ENCODE measurements around the gene OR6C2. TPM values are rescaled to one million over a fixed set of nuclear protein-coding genes. Genes with fewer than 3 reads are reported as not detected.
"Not testable (repeated sequence)": the region's sequence is repeated elsewhere in the genome, so short reads cannot be mapped to it uniquely, and the experiment has no call there.

The OR6C2 gene
- polyA plus RNA-seq (2012; ENCODE audit: insufficient read depth, insufficient read length), result not detected

DNA sequence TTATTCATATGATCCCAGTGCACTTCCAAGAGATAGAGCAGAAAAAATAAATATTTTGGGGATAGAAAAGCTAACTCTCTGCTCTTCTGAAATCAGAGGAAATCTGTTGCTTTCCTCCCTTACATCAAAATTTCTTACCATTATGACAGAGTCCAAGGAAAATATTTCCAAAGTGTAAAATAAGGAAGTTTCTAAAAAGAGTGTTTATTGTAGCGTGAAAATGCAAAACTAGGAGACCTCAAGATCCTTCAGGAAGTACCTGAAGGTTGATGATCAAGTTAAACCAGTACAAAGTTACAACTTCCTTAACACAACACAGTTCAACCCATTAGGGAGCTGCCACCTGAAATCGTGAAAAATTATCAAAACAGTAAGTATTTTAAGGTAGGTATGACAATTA, at the start of gene OR6C2:
OR6C2 (plus strand) TSS at position 301 of the 400 bp plus-strand sequence. CDS start 8,138 bp downstream, outside the sequence.
- no peak for DNase-seq (ENCODE audit: low read depth, low spot score)
- no peak within 1 kb of the TSS for H3K4me3 ChIP-seq (ENCODE audit: low read length)

DNA sequence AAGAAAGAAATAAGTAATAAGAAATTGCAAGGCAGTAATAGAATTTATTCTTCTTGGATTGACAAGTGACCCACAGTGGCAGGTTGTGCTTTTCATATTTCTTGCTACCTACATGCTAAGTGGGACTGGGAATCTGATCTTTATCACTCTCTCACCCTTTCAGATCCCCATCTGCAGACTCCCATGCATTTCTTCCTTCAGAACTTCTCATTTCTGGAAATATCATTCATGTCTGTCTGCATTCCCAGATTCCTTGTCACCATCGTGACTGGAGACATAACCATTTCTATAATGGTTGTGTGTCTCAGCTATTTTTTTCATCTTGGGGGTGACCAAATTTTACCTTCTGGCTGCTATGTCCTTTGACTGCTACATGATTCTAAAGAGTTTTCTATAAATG, 47.5 kb upstream of the OR6C2 start:
- DNase-seq (ENCODE audit: low read depth, low spot score), result no peak
- H3K4me3 ChIP-seq (ENCODE audit: low read length), result no peak overlapping the region

DNA sequence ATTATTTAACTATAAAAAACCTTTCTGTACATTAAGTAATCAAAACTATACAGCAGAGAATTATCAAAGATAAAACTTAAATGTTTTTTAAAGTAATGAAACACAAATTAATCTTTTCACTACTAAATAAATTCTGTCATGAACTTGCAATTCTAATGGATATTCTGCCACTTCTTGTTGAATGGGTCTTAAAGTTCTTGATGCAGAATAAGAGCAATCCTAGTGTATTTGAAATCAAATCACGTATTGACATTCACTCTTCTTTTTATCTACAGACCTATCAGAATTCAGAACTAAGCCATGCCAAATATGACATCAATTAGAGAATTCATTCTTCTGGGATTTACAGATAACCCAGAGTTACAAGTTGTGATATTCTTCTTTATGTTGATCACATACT, 43.6 kb upstream of the OR6C2 start, which contains the start of gene OR6C65:
OR6C65 (plus strand) TSS at position 301 of the 400 bp plus-strand sequence; CDS start at position 301, 0 bp downstream.
- no peak for DNase-seq (ENCODE audit: low read depth, low spot score)
- H3K4me3 ChIP-seq (ENCODE audit: low read length), result no peak within 1 kb of the TSS

DNA sequence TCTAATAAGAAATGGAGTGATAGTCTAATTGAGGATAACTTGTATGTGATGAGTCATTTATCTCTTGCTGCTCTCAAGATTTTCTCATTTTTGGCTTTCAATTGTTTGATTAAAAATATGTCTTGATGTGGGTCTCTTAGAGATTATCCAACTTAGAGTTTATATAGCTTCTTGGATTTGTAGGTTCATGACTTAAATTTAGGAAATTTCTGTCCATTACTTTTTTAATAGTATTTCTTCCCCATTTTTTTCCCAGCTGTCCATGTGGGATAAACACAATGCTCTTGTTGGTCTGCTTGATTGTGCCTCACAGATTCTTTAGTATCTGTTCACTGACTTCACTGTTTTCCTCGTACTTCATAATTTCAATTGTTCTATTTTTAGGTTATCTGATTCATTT, 36.0 kb upstream of the OR6C2 start:
- H3K4me3 ChIP-seq (ENCODE audit: low read length), result no peak overlapping the region
- DNase-seq (ENCODE audit: low read depth, low spot score), result no peak

DNA sequence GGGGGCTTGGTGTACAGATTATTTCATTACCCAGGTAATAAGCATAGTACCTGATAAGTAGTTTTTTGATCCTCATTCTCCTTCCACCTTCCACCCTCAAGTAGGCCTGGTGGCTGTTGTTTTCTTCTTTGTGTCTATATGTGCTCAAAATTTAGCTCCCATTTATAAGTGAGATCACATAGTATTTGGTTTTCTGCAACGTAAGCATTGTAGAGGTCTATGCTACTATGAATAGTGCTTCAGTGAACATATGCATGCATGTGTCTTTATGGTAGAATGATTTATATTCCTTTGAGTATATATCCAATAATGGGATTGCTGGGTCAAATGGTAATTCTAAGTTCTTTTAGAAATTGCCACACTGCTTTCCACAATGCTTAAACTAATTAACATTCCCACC, 34.7 kb upstream of the OR6C2 start:
- DNase-seq (ENCODE audit: low read depth, low spot score); H3K4me3 ChIP-seq (ENCODE audit: low read length): not testable (repeated sequence)

DNA sequence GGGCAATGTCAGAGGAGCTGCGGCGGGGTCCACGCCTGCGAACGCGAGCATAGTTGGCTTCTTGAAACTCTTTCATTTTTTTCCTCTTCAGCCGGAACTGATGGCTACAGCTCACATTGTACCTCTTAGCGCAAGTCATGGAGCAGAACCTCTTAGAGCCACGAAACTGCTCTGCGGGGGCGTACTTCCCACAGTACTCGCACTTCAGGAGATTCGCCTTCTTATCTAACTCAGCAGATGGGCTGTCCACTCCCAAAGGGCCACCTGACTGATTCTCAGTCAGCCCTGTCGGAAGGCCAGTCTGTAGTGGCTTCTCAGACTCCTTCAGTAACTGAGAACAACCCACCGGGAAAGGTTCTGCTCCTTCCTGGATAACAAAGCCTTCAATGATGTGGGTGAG, 31.7 kb upstream of the OR6C2 start:
- not testable (repeated sequence) for DNase-seq (ENCODE audit: low read depth, low spot score); H3K4me3 ChIP-seq (ENCODE audit: low read length)

DNA sequence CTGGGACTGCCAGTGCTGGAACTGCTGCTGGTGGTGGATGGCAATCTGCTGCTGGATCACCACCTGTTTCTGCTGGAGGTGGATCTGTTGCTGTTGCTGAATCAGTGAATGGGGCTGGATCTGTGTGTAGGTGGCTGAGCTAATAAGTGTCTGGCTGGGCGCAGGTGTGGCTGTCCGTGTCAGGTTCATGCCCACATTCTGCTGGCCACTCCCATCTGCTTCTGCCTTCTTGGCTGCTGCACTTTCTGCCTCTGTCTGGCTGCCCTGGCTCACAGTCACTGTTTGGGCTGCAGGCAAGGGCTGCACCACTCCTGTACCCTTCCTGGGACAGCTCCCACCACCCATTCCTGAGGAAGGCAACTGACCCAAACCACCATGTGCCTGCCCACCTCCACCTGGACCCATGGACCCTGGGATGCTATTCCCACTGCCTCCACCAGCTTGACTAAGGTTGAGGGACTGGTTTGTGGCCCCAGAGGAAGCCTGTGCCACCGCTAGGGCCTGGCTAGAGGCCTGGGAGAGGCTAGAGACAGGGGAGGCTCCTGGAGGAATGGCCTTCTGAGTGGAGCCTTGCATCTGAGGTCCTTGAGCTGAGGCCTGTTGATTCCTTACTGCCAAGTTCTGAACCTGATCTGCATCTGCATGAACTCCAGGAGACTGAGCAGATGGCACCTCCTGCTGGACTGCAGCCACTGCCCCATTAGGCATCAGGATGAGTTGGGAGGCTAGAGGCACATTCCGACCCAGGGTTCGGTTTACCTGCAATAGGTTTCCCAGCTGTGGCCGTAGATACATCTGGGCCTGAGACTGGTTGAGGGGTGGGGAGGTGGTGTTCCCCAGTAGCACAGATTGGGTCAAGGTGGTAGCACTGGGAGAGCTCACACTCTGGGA, 30.1 kb upstream of the OR6C2 start:
- not testable (repeated sequence) for H3K4me3 ChIP-seq (ENCODE audit: low read length); DNase-seq (ENCODE audit: low read depth, low spot score)

DNA sequence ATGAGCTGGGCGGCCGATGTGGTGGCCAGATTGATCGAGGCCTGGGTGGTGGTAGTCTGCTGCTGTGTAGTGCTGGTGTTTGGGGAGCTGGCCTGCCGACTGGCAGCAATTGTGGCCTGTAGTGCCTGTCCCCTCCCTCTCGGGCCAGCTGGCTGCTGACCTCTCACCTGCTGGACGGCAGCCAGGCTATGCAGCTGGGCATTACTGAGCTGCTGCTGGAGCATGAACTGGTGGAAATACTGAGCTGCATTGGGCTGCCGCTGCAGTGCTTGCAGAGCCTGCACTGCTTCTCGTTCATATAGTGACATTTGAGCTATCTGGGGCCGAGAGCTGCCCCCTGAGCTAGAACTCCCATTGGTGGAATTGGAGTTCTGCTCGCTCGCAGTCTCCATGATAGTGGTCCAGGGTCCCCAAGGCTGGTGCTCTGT, 29.5 kb upstream of the OR6C2 start:
- not testable (repeated sequence) for DNase-seq (ENCODE audit: low read depth, low spot score); H3K4me3 ChIP-seq (ENCODE audit: low read length)

DNA sequence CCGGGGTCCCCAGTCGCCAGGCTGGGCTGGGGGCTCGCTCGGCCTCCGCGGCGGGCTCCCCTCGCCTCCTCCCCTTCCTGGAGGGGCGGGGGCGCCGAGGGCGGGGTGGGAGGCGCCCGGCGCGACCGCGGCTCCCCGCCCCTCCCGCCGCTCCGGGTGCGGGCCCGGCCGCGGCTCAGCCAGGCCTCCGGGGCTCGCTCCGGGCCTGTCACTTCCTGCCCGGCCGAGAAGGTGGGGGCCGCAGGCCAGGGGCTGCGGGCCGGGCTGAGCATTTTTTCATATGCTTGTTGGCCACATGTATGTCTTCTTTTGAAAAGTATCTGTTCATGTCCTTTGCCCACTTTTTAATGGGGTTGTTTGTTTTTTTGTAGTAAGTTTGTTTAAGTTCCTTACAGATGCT, 29.0 kb upstream of the OR6C2 start:
- H3K4me3 ChIP-seq (ENCODE audit: low read length); DNase-seq (ENCODE audit: low read depth, low spot score): not testable (repeated sequence)

DNA sequence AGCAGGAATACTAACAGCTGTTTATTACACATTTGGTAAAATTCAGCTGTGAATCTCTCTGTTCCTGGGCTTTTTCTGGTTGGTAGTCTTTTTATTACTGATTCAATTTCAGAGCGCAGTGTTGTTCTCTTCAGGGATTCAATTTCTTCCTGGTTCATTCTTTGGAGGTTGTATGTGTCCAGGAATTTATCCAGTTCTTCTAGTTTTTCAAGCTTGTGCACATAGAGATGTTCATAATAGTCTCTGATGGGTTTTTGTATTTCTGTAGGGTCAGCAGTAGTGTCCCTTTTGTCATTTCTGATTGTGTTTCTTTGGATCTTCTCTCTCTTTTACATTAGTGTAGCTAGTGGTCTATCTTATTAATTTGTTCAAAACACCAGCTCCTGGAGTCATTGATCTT, 26.9 kb upstream of the OR6C2 start:
- DNase-seq (ENCODE audit: low read depth, low spot score), result no peak
- no peak overlapping the region for H3K4me3 ChIP-seq (ENCODE audit: low read length)

DNA sequence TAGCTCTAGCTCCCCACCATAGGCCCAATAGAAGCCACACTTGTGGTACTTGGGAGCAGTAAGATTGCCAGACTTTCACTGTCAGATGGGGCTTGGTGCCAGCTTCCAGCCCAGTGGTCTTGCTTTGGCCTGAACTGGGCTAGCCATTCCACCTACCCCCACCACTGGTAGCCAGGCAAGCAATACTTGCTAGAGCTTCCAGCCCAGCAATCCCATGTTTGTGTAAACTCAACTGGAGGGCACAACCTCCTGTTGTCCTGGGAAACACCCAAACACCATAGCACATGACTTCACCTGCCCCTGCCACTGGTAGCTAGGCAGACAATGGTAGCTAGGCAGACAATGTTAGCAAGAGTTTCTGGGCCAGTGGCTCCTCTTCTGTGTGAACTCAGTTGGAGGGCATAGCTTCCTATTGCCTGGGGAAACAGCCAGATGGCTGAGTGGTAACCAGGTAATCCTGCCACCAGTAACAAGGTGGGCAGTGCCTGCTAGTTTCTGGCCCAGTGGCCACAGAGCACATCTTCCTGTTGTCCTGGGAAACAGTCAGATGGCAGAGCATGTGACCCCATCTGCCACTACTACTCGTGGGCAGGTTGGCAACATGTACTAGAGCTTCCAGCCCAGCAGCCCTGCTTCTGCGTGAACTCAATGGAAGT, 23.4 kb upstream of the OR6C2 start:
- no peak overlapping the region for H3K4me3 ChIP-seq (ENCODE audit: low read length)
- no peak for DNase-seq (ENCODE audit: low read depth, low spot score)

DNA sequence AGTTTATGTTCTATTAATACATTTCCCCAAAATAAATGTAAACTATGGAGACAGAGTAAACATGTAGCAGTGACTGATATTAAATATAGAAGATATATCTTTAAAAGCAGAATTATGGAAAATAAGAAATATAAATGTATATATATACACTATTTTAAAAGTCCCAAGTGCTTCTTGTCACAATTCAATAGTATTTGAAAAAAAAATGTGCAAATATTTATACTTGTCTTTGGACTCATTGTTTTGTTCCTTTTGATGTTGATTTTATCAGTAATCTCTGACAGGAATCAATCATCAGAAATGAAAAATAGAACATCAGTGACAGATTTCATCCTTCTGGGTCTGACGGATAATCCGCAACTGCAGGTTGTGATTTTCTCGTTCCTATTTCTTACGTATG, 17.9 kb upstream of the OR6C2 start, which contains the start of gene OR6C76:
OR6C76 (plus strand) TSS at position 301 of the 400 bp plus-strand sequence; CDS start at position 301, 0 bp downstream.
- H3K4me3 ChIP-seq (ENCODE audit: low read length), result no peak within 1 kb of the TSS

DNA sequence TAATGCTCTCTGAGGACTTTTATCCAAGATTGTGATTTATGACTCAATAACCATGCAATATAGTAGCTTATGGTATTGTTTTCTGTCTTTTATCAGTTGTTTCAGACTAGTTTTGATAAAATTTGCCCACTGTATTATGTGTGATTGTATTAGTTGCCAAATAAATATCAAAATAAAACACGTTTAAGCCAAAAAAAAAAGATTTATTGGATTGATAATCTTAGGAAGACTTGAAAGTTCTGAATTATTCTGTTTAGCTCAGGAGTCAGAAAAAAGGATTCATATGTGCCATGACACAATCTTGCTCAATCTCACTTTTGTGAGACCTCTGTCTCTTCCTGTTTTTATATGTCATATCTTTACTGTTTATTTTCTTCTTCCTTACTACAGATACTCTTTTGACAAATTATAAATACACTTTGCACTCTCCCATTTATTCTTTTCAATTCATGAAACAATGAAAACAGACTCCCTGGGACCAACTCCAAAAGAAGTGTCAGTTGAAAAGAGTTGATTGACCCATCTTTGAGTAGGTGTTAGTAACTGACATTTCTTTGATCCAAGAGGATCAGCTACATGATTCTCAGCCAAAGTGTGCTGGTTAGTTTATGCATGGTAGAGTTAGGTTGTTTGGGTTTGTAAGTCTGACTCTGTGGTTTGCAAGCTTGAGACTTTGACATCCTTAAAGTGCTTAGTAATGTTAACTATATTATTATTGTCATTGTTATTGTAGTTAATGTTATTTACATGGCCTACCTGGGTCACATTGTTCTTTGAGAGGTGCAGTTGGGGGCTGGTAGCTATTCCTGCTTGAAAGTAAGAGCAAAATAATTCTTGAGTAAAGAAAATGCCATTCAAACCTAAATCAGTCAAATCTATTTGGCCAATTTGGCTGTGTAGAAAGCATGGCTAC, 15.3 kb upstream of the OR6C2 start:
- no peak for DNase-seq (ENCODE audit: low read depth, low spot score)
- no peak overlapping the region for H3K4me3 ChIP-seq (ENCODE audit: low read length)

More for the DNA sequence above, 17.9 kb upstream of the OR6C2 start, which contains the start of gene OR6C76:
- DNase-seq (ENCODE audit: low read depth, low spot score), result no peak

DNA sequence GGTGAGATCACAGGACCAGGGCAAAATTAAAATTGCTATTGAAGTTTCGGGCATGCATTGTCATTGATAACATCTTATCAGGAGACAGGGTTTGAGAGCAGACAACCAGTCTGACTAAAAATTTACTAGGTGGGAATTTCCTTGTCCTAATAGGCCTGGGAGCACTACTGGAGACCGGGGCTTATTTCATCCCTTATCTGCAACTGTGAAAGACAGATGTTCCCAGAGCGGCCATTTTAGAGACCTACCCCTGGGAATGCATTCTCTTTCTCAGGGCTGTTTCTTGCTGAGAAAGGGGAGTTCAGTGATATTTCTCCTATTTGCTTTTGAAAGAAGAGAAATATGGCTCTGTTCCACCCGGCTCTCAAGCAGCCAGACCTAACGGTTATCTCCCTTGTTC, 2.6 kb upstream of the OR6C2 start:
- not testable (repeated sequence) for H3K4me3 ChIP-seq (ENCODE audit: low read length); DNase-seq (ENCODE audit: low read depth, low spot score)

DNA sequence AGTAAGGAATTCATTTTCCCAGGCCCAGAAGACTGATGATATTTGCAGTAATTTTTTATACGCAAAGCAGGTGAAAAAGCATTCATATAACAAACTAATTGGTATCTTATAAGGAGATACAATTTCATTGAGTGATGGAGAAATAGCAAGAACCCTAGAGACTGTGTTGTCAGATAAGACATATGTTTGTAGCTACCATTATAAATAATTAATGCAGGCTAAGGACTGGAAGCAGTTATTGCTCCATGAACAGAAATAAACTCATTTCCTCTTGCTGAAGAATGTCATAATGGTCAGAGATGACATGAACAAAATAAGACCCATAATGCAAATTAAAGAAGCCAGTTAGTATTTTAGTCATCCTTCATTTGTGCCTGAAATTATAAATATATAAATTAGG, 1.5 kb downstream of the OR6C2 start:
- DNase-seq (ENCODE audit: low read depth, low spot score), result no peak
- no peak overlapping the region for H3K4me3 ChIP-seq (ENCODE audit: low read length)

DNA sequence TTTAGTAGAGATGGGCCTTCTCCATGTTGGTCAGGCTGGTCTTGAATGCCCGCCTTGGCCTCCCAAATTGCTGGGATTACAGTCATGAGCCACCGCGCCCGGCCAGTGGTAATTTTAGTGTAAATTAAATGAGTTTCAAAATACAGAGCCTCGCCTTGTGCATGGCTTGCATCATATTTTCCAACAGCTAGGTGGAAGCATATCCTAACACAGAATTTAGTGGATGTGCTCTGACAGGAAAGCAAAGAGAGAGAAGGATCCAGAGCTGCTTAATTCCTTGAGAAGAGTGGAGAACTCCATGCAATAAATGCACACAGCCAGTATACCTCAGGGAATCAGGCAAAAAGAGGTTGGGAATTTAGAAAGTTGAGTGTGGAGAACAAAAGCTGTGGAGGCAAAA, 2.5 kb downstream of the OR6C2 start:
- H3K4me3 ChIP-seq (ENCODE audit: low read length), result no peak overlapping the region
- no peak for DNase-seq (ENCODE audit: low read depth, low spot score)

DNA sequence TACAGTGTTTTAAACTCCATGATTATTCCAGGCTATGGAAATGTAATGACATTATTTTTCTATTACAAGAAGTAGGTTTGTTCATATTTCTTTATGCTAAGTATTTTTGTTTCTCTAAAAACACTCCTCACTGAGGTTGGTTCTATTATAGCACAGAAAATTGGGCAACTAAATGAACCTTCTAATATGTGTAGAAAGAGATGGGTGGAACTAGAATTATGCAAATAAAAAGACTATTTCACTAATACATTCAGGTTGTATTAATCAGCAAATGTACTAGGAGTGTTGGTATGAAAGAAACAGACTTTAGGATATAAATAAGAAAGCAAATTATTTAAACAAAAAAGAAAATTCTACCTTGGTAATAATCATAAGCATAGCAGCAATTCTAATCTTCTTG, 4.9 kb downstream of the OR6C2 start:
- no peak for DNase-seq (ENCODE audit: low read depth, low spot score)
- H3K4me3 ChIP-seq (ENCODE audit: low read length), result no peak overlapping the region

DNA sequence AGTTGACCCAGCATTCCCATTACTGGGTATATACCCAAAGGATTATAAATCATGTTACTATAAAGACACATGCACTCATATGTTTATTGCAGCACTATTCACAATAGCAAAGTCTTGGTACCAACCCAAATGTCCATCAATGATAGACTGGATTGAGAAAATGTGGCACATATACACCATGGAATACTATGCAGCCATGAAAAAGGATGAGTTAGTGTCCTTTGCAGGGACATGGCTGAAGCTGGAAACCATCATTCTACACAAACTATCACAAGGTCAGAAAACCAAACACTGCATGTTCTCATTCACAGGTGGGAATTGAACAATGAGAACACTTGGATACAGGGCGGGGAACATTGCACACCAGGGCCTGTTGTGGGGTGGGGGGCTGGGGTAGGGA, 21.1 kb downstream of the OR6C2 start:
- H3K4me3 ChIP-seq (ENCODE audit: low read length); DNase-seq (ENCODE audit: low read depth, low spot score): not testable (repeated sequence)

DNA sequence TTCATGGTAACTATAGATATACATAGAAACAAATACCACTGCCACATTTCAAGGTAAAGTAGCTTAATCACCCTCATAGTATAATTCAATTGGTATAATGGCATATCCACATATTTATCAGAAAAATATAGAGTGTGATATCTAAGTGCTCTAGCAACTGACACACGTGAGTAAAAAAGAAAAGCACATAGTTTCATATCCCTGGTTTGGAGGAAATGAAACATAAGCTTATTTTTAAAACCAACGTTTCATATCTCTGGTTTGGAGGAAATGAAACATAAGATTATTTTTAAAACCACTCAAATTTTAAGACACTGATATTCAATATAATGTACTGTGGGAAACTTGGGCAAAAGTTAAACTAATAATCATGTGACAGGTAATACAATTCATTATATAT, 24.0 kb downstream of the OR6C2 start:
- DNase-seq (ENCODE audit: low read depth, low spot score), result no peak
- H3K4me3 ChIP-seq (ENCODE audit: low read length), result no peak overlapping the region
